BE2C (cell line): ENCODE results near the gene EFCAB6.

Experiments used
- DNase-seq: peaks from one replicate; pipeline ENCODE4 v3.0.0-alpha.2; 2020
- H3K27me3 ChIP-seq: fragments of 250-450 bp; sonication (Bioruptor Pico); 2 replicates; pipeline ENCODE4 v1.5.1; 2020; ENCODE audit warnings: mild to moderate bottlenecking
- H3K36me3 ChIP-seq: fragments of 250-450 bp; sonication (Bioruptor Pico); 2 replicates; pipeline ENCODE4 v1.5.1; 2020; ENCODE audit warnings: mild to moderate bottlenecking
- H3K4me1 ChIP-seq: fragments of 250-450 bp; sonication (Bioruptor Pico); 2 replicates; pipeline ENCODE4 v1.5.1; 2020
- H3K4me3 ChIP-seq: 2 replicates; pipeline ENCODE4 v1.5.1; 2011; ENCODE audit warnings: low read depth, low read length
- H3K9me3 ChIP-seq: fragments of 250-450 bp; sonication (Bioruptor Pico); 2 replicates; pipeline ENCODE4 v1.5.1; 2020
- CTCF ChIP-seq: IDR thresholded peaks from 2 replicates; pipeline ENCODE4 v1.5.1; 2012; ENCODE audit warnings: mild to moderate bottlenecking, low read depth, low read length

The EFCAB6 gene

DNA sequence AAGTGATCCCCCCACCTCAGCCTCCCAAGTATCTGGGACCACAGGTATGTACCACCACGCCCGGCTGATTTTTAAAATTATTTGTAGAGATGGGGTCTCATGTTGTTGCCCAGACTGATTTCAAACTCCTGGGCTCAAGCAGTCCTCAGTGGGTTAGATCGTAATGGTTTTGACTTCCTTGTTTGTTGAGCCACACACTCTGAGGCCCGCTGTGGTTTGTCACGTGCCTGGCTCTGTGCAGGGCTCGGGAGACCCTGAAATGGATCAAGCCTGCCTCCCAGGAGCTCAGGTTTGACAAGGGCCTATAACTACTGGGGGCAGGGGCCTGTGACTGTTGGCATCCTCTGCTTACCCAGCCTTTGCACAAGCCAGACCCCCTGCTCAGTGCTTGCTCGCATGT is 332.1 kb downstream of the EFCAB6 start:
- no peak for DNase-seq
- H3K27me3 ChIP-seq, result no peaks in the 10 kb centered on the region
- no peaks in the 10 kb centered on the region for H3K4me1 ChIP-seq
- H3K9me3 ChIP-seq, result no peaks in the 10 kb centered on the region
- no peak overlapping the region for H3K4me3 ChIP-seq
- H3K36me3 ChIP-seq, result no peaks in the 10 kb centered on the region
- TF ChIP-seq CTCF, result no peak

GRCh38 chr22:43479301-43479950 is 332.7 kb downstream of the EFCAB6 start:
- no peaks in the 10 kb centered on the region for H3K36me3 ChIP-seq
- TF ChIP-seq CTCF, result no peak
- DNase-seq, result no peak
- H3K9me3 ChIP-seq, result no peaks in the 10 kb centered on the region
- no peaks in the 10 kb centered on the region for H3K27me3 ChIP-seq
- no peaks in the 10 kb centered on the region for H3K4me1 ChIP-seq
- no peak overlapping the region for H3K4me3 ChIP-seq
